Esophagus squamous epithelium (tissue), 5 donors: ENCODE results near the gene PRRT1. TPM values are rescaled to one million over a fixed set of nuclear protein-coding genes. Genes with fewer than 3 reads are reported as not detected.

Experiments
- DNase-seq: peaks from one replicate; lab custom pipeline; 2025; lab: John Stamatoyannopoulos, UW
- H3K27ac ChIP-seq, 4 donors: fragments of 200-600 bp; sonication (generic); one replicate each; pipeline ENCODE4 v1.5.1; 2016 to 2019; ENCODE audit warnings: mild to moderate bottlenecking in 1 of 4
- H3K27me3 ChIP-seq, 4 donors: fragments of 200-600 bp; sonication (generic); 1 replicate in 3 of 4; 2 replicates in 1 of 4; pipeline versions ENCODE4 v1.5.1 to v1.6.0; 2017 to 2021; ENCODE audit warnings: antibody characterized with exemption in 1 of 4
- H3K36me3 ChIP-seq, 3 donors: fragments of 200-600 bp; sonication (generic); one replicate each; pipeline ENCODE4 v1.5.1; 2016 to 2019
- H3K4me1 ChIP-seq, 3 donors: fragments of 200-600 bp; sonication (generic); one replicate each; pipeline ENCODE4 v1.5.1; 2017 to 2019
- H3K4me3 ChIP-seq, 4 donors: fragments of 200-600 bp; sonication (generic); 1 replicate in 3 of 4; 2 replicates in 1 of 4; pipeline ENCODE4 v1.5.1; 2016 to 2019; ENCODE audit warnings: mild to moderate bottlenecking in 2 of 4, moderate library complexity in 1 of 4
- H3K9me3 ChIP-seq, 3 donors: fragments of 200-600 bp; sonication (generic); one replicate each; pipeline ENCODE4 v1.5.1; 2016 to 2019
- CTCF ChIP-seq, 6 experiments: fragments of 450-650 bp in 4 of 6; fragments of 200-600 bp in 2 of 6; sonication (generic) in 2 of 6; IDR thresholded peaks; one replicate each; pipeline ENCODE4 v1.5.1; 2016 to 2019; ENCODE audit warnings: antibody characterized with exemption in 6 of 6, mild to moderate bottlenecking in 4 of 6, moderate library complexity in 4 of 6
- POLR2A ChIP-seq, 4 donors: fragments of 450-650 bp; IDR thresholded peaks; one replicate each; pipeline ENCODE4 v1.6.1; 2017; ENCODE audit warnings: antibody characterized with exemption in 4 of 4, mild to moderate bottlenecking in 4 of 4, moderate library complexity in 3 of 4
- WGBS, 2 donors: methylation state at CpG; one replicate each; pipeline ENCODE4 v1.1.5; 2018; 5-methylcytosine and 5-hydroxymethylcytosine counted together
- intact Hi-C: fragments of 100-400 bp; cut with DNase I; formaldehyde crosslinking; loops from one replicate; pipeline ENCODE4 v1.15.0; 2022
- total RNA-seq, 4 donors: library from RNA; depleted of rRNA; stranded (reverse); fragments of >200 nt; gene quantifications; one replicate each; pipeline ENCODE4 v1.1.0, GENCODE V29; 2016
- donor health status: DM: yes; HTN: yes; CAD: no.

Gene PRRT1
- total RNA-seq, 4 donors from 2014 or later: 0.35 to 0.87 (median 0.57) TPM; not detected in 1

GRCh38 chr6:32178547-32179440 lies 27.1 kb upstream of the PRRT1 start:
- peak overlapping the region; percentile 90 to 97 (median 96) for H3K27ac ChIP-seq
- DNase-seq: no peak
- H3K4me1 ChIP-seq: peaks cover 27 to 76% (median 44%) of the 10 kb centered on the region in 3 donors
- TF ChIP-seq POLR2A (IDR thresholded peaks at IDR 0.05) (peak in 1 of 4 donors; percentile 25), CTCF (IDR thresholded peaks at IDR 0.05) (no peak)
- no peaks in the 10 kb centered on the region for H3K27me3 ChIP-seq
- WGBS, 2 donors: 2% methylated on average over 17 of the region's 24 CpGs
- intact Hi-C loops: no loop called here
- no peaks in the 10 kb centered on the region for H3K9me3 ChIP-seq
- peaks cover 6 to 44% (median 6%) of the 10 kb centered on the region in 3 donors for H3K36me3 ChIP-seq
- peak overlapping the region; percentile 39 to 96 (median 80) for H3K4me3 ChIP-seq

- 0% methylated on average over 21 to 22 of the region's 33 CpGs for whole genome bisulfite sequencing, 2 donors
- TF ChIP-seq POLR2A (IDR thresholded peaks at IDR 0.05) (peak in 2 of 4 donors; percentile 8 to 47), CTCF (IDR thresholded peaks at IDR 0.05) (no peak)
- no peaks in the 10 kb centered on the region for H3K27me3 ChIP-seq
- peak; percentile 90 for DNase-seq
- H3K4me1 ChIP-seq: peaks cover 27 to 84% (median 45%) of the 10 kb centered on the region in 3 donors
- peaks cover 0 to 36% (median 6%) of the 10 kb centered on the region in 3 donors for H3K36me3 ChIP-seq
- intact Hi-C loops: no loop called here
- H3K27ac ChIP-seq: peak within 1 kb of the TSS; percentile 90 to 97 (median 96)
- H3K4me3 ChIP-seq: peak within 1 kb of the TSS; percentile 39 to 96 (median 80)
- no peaks in the 10 kb centered on the region for H3K9me3 ChIP-seq
These were observed 26.2 kb upstream of the PRRT1 start, which contains the start of gene RNF5 for GRCh38 chr6:32177788-32178546. Gene RNF5 (plus strand): TSS chr6:32178405. CDS start chr6:32178512, 107 bp downstream.

- 0% methylated on average over 15 to 19 of the region's 20 CpGs for WGBS, 2 donors
- TF ChIP-seq CTCF (IDR thresholded peaks at IDR 0.05) (no peak), POLR2A (IDR thresholded peaks at IDR 0.05) (peak in 2 of 4 donors; percentile 18 to 38)
- Histone ChIP-seq H3K27ac (peak overlapping the region; percentile 90 to 97 (median 96)), H3K36me3 (peaks cover 0 to 29% (median 6%) of the 10 kb centered on the region in 3 donors), H3K27me3 (no peaks in the 10 kb centered on the region), H3K4me1 (peaks cover 27 to 86% (median 48%) of the 10 kb centered on the region in 3 donors), H3K9me3 (no peaks in the 10 kb centered on the region), H3K4me3 (peak overlapping the region; percentile 39 to 96 (median 80))
- DNase-seq: no peak
- intact Hi-C loops: no loop called here
These were observed 25.5 kb upstream of the PRRT1 start for GRCh38 chr6:32177183-32177787.

- no peak for DNase-seq
- intact Hi-C loops: no loop called here
These were observed 24.9 kb upstream of the PRRT1 start for GRCh38 chr6:32176476-32177182.

More at GRCh38 chr6:32176476-32177182, 24.9 kb upstream of the PRRT1 start:
- Histone ChIP-seq H3K9me3 (no peaks in the 10 kb centered on the region), H3K4me3 (peak overlapping the region; percentile 66 to 96 (median 90)), H3K27ac (peak overlapping the region; percentile 90 to 97 (median 96)), H3K36me3 (peaks cover 0 to 23% (median 6%) of the 10 kb centered on the region in 3 donors), H3K27me3 (no peaks in the 10 kb centered on the region), H3K4me1 (peaks cover 27 to 79% (median 43%) of the 10 kb centered on the region in 3 donors)
- no peak for TF ChIP-seq CTCF (IDR thresholded peaks at IDR 0.05)
- no peak for TF ChIP-seq POLR2A (IDR thresholded peaks at IDR 0.05)
- 8 to 18% methylated on average over 5 of the region's 5 CpGs for WGBS, 2 donors
